GM21367 (cell line): ENCODE measurements around the gene KASH5.
"Not testable (repeated sequence)": the region's sequence is repeated elsewhere in the genome, so short reads cannot be mapped to it uniquely, and the experiment has no call there.

ENCODE experiments used
- ATAC-seq: cut with Tn5 transposase; IDR thresholded peaks from one replicate; pipeline ENCODE4 v1.9.1; 2021; ENCODE audit not compliant: unreplicated experiment

The KASH5 gene

GRCh38 chr19:49434907-49435583 lies 47.0 kb downstream of the KASH5 start:
- ATAC-seq, result no peak

DNA sequence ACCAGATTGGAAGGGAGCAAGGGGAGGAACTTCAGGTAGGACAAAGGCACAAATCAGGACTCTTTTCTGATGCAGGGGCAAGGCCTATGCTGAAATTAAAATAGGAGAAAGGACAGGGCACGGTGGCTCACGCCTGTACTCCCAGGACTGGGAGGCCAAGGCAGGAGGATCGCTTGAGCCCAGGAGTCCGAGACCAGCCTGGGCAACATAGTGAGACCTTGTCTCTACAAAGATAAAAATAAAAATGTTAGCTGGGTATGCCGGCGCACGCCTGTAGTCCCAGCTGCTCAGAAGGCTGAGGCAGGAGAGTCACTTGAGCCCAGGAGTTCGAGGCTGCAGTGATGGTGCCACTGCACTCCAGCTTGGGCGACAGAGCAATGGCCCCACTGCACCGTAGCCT lies 47.6 kb downstream of the KASH5 start:
- no peak for ATAC-seq

DNA sequence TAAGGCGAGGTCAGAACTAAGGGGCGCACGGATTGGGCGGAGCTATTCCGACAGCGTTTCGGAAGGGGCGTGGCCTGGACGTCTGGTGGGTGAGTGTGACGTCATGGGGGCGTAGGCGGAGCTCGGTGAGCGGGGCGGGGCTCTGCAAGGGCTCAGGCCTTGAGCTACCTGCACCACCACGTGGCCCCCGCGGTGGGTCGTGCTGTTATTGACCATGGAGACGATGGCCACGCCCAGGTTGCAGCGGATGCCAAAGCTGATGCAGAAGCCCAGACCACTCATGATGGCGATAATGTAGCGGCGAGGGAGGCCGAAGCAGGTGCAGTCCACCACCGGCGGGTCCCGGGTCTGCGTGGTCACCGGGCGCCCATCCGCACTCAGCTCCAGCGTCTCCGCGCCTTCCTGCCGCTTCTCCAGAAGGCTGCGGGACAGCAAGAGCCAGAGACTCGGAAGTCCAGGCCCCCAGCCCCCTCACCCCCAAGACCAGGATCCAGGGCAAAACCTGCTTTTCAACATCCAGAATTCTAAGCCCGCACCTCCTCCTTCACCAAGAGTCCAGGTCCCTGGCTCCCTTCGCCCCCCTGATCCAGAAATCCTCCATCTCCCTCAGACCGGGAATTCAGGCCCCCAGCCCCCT lies 48.5 kb downstream of the KASH5 start:
- ATAC-seq, result no peak

- no peak for ATAC-seq
Measured at GRCh38 chr19:49437231-49437630, 49.2 kb downstream of the KASH5 start.

- no peak for ATAC-seq
Measured at GRCh38 chr19:49438261-49438660, 50.2 kb downstream of the KASH5 start.

GRCh38 chr19:49439836-49440235 lies 51.8 kb downstream of the KASH5 start:
- ATAC-seq, result no peak

DNA sequence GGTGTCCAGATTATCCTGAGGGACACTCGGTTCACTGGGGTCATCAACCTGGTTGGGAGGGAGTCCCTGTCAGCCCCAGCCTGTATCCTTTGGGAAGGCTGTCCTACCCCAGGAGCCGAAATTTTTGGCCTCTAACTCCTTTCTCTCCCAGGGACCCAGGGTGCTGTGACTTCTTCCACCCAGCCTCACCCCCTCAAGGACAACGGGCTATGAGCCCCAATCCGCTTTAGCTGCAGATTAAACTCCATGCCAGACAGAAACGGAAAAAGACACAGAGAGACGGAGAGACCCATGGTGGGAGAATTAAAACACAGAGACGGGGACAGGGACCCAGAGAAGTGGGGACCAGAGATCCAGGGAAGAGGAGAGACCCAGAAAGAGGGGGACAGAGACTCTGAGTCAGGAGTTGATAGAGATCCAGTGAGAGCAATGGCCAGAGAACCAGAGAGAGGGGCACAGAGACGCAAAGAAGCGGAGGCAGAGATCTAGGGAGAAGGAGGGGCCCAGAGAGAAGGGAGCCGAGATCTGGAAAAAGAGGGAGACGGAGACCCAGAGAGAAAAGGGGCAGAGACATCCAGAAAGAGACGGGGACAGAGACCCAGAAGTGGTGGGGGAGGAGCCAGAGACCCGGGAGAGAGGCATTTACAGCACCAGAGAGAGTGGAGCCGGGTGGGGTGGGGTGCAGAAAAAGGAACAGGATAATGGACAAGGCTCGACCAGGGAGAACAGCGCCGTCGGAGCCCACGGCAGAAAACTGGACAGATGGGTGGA lies 52.6 kb downstream of the KASH5 start:
- ATAC-seq, result no peak

GRCh38 chr19:49441210-49441959 lies 53.3 kb downstream of the KASH5 start, which contains the start of gene SLC17A7:
SLC17A7 (minus strand) TSS chr19:49441527; CDS start chr19:49441379, 148 bp downstream.
- no peak for ATAC-seq

DNA sequence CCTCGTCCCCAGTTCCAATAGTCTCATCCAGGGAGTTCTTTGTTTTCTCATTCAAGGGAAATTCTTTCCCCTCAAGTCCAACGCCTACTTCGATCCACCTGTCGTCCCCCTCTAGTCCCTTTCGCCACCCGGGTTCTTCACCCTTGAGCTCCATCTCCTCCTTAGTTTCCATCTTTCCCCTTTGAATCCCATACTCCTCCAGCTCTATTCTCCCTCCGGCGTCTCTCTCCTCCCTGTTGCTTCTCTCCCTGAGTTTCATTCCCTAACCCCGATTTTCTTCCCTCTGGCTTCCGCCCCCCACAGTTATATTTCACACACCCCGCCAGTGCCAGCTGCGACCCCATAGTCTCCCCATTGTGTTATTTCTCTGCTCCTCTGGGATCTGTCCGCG lies 53.9 kb downstream of the KASH5 start:
- ATAC-seq, result no peak

- ATAC-seq, result no peak
Measured at GRCh38 chr19:49442354-49442753, 54.3 kb downstream of the KASH5 start.

- peak; percentile 14 for ATAC-seq
Measured at GRCh38 chr19:49442771-49443365, 54.8 kb downstream of the KASH5 start.

- ATAC-seq, result peak; percentile 52
Measured at GRCh38 chr19:49443366-49444099, 55.5 kb downstream of the KASH5 start.

DNA sequence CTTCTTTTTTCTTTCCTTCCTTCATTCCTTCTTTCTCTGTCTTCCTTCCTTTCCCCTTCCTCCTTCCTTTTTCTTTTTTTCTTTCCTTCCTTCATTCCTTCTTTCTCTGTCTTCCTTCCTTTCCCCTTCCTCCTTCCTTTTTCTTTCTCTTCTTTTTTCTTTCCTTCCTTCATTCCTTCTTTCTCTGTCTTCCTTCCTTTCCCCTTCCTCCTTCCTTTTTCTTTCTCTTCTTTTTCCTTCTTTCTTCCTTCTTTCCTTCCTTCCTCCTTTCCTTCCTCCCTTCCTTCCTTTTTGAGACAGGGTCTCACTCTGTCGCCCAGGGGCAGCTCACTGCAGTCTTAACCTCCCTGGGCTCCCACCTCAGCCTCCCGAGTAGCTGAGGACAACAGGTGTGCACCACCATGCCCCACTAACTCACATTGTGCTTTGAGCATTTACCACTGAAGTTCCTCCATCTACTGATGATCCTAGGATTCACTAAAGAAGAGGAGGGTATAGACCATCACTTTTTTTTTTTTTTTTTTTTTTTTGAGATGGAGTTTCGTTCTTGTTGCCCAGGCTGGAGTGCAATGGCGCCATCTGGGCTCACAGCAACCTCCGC lies 56.2 kb downstream of the KASH5 start:
- not testable (repeated sequence) for ATAC-seq

- ATAC-seq, result no peak
Measured at GRCh38 chr19:49445997-49446396, 57.9 kb downstream of the KASH5 start.

DNA sequence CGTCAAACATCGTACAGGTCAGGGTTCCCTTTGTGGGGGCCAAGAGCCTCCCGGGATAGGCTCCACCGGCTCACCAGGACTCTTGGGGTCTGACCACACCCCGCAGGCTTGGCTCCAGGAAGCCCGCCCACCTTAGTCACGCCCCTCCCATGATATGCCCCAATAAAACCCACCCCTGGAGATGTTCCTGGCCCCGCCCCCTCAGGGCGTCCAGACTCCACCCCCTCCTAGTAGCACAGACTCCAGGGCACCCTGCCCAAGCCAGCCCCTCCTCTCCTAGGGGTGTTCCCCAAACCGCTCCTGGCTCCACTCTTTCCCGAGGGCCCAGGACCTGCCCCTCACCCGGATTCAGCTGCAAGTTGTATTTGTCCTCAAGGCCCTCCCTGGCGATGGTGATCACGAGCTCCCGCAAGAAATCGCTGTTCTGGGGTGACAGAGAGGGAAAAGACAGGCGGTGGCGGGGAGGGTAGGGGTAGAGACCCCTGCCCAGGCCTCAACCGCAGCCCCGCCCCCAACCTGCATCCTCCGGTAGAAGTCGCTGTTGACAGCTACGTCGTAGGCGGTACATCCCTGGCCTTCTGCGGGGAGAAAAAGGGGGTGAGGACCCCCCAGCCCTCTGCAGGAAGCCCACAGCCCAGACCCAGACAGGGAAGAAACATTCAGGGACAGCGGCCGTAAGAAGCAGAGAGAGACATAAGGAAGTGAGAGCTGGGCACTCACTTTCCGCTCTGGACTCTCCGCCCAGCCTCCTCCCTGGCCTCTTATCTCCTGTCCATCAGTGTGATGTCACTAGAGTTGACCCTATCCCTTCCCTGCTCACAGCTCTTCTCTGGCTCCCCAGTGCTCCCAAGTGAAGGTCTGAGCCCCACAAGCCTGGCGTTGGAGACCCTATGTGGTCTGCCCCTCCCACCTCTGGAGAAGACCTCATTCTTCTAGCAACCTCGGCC lies 59.7 kb downstream of the KASH5 start:
- no peak for ATAC-seq

GRCh38 chr19:49448432-49448786 lies 60.4 kb downstream of the KASH5 start:
- no peak for ATAC-seq

- ATAC-seq, result no peak
Measured at GRCh38 chr19:49450405-49450804, 62.4 kb downstream of the KASH5 start.

DNA sequence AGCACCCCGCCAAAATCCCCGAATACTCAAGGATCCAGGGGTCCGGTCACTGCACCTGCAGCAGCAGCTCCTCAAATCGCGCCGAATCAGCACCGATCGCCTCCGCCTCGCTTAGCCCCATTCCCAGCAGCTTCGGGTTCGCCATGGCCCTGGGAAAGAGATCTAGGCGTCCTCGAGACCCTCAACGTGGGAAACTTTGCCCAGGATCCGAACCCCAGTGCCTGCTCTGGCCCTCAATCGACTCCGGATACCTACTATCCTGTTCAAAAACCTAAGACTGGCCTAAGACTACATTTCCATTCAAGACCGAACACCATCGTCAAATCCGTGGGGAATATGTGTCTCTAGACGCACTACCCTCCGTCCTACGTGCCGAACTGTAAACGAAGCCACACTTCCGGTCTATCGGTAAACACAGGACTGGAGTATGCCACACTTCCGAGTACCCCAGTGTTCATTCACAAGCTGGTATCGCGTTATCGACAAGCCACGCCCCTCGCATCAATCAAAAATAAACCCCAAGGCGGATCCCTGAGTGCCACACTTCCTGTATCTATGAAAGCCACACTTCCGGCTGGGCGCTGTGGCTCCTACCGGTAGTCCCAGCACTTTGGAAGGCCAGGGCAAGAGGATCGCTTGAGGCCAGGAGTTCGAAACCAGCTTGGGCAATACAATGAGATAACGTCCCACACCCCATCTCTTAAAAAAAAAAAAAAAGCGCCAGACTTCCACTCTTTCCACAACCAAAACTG lies 63.6 kb downstream of the KASH5 start, which contains the start of gene PIH1D1:
Gene PIH1D1 (minus strand): TSS at position 385 of the 752 bp plus-strand sequence. CDS start 240 bp downstream, at position 145.
- ATAC-seq, result peak; percentile 46
